NOMO-1 treated with dmso at 0.1 percent for 144 hours (cell line): ENCODE data around the gene CHST5.

ENCODE experiments used
- DNase-seq: peaks from one replicate; lab custom pipeline; 2025; ENCODE audit not compliant: unreplicated experiment; lab: John Stamatoyannopoulos, UW

Gene CHST5

GRCh38 chr16:75481475-75481874 lies 54.4 kb downstream of the CHST5 start:
- DNase-seq: no peak

DNA sequence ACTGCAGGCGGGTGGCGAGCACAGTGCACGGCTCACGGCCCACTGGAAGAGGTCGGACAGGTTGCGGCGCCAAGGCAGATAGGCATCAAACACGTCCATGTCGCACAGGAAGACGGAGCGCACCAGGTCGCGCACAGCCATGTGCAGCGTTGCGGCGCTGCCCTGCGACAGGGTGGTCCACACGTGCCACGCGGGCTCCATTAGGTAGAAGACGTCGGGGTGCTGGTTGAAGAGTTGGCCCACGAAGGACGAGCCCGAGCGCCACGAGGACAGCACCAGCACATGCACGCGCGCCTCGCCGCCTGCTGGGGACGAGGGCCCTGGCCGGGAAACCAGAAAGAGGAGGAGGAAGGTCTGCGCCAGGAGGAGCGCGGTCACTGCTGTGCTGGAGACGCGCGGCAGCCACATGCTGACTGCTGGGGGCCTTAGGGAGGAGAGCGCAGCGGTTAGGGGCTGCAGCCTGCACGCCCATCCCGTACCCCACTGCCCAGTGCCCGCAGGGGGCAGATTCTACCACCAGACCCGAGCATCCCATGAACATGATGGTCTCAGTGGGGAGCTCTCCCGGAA lies 56.4 kb downstream of the CHST5 start:
- DNase-seq: no peak
